Neural progenitor cell (in vitro differentiated cells): ENCODE data around the gene RNF8. TPM values are rescaled to one million over a fixed set of nuclear protein-coding genes. Genes with fewer than 3 reads are reported as not detected.

Experiments
- DNase-seq: peaks from one replicate; pipeline ENCODE4 v3.0.0-alpha.2; 2016; ENCODE audit warnings: low spot score
- H2AFZ ChIP-seq: fragments of 200-600 bp; sonication (generic); replicated peaks from 2 replicates; pipeline ENCODE4 v1.6.1; 2016; ENCODE audit warnings: antibody characterized with exemption
- H3F3A ChIP-seq: fragments of 200-600 bp; sonication (generic); 2 replicates; pipeline ENCODE4 v1.6.1; 2016; ENCODE audit warnings: antibody characterized with exemption, low read depth
- H3K27ac ChIP-seq: fragments of 200-600 bp; sonication (generic); 2 replicates; pipeline ENCODE4 v1.5.1; 2016; ENCODE audit warnings: mild to moderate bottlenecking
- H3K27me3 ChIP-seq: fragments of 200-600 bp; sonication (generic); 2 replicates; pipeline ENCODE4 v1.6.1; 2016; ENCODE audit warnings: mild to moderate bottlenecking, moderate library complexity
- H3K36me3 ChIP-seq: fragments of 200-600 bp; sonication (generic); 2 replicates; pipeline ENCODE4 v1.5.1; 2016
- H3K4me1 ChIP-seq: fragments of 200-600 bp; sonication (generic); 2 replicates; pipeline ENCODE4 v1.6.1; 2016; ENCODE audit warnings: mixed run types
- H3K4me2 ChIP-seq: fragments of 200-600 bp; sonication (generic); 2 replicates; pipeline ENCODE4 v1.6.1; 2016
- H3K4me3 ChIP-seq: fragments of 200-600 bp; sonication (generic); 2 replicates; pipeline ENCODE4 v1.5.1; 2016
- H3K79me2 ChIP-seq: fragments of 200-600 bp; sonication (generic); 2 replicates; pipeline ENCODE4 v1.6.1; 2016; ENCODE audit warnings: low read depth
- H3K9ac ChIP-seq: fragments of 200-600 bp; sonication (generic); 2 replicates; pipeline ENCODE4 v1.6.1; 2016
- H3K9me3 ChIP-seq: fragments of 200-600 bp; sonication (generic); 2 replicates; pipeline ENCODE4 v1.5.1; 2016; ENCODE audit warnings: low read depth
- H4K20me1 ChIP-seq: fragments of 200-600 bp; sonication (generic); 2 replicates; pipeline ENCODE4 v1.6.1; 2016; ENCODE audit warnings: low read depth
- H3K27ac Mint-ChIP-seq: 3 replicates; pipeline ENCODE4 v1.8.0; 2021; ENCODE audit warnings: mixed read lengths
- H3K27me3 Mint-ChIP-seq: 2 replicates; pipeline ENCODE4 v1.8.0; 2022; ENCODE audit warnings: low read depth, mild to moderate bottlenecking, inconsistent platforms, moderate library complexity, mixed read lengths; ENCODE audit not compliant: insufficient read depth
- H3K36me3 Mint-ChIP-seq: 3 replicates; pipeline ENCODE4 v1.8.0; 2021; ENCODE audit warnings: mixed read lengths
- H3K4me1 Mint-ChIP-seq: 3 replicates; pipeline ENCODE4 v1.8.0; 2021; ENCODE audit warnings: mixed read lengths
- H3K4me3 Mint-ChIP-seq: 3 replicates; pipeline ENCODE4 v1.8.0; 2021; ENCODE audit warnings: mild to moderate bottlenecking, moderate library complexity, mixed read lengths
- H3K9me3 Mint-ChIP-seq: 3 replicates; pipeline ENCODE4 v1.8.0; 2020; ENCODE audit warnings: mixed read lengths
- EZH2 ChIP-seq: fragments of 200-600 bp; sonication (generic); IDR thresholded peaks from 2 replicates; pipeline ENCODE4 v1.6.1; 2017; ENCODE audit warnings: antibody characterized with exemption, mild to moderate bottlenecking, moderate library complexity
- EZH2phosphoT487 ChIP-seq: fragments of 200-600 bp; sonication (generic); IDR thresholded peaks from 2 replicates; pipeline ENCODE4 v1.6.1; 2017; ENCODE audit warnings: antibody characterized with exemption
- total RNA-seq: library from RNA; depleted of rRNA; stranded (reverse); fragments of >200 nt; gene quantifications from 2 replicates; pipeline ENCODE4 v1.2.3, GENCODE V29; 2015; ENCODE audit warnings: low replicate concordance
- TF ChIP-seq, protein P1 (sequence below): fragments of 200-600 bp; sonication (generic); IDR thresholded peaks from 2 replicates; pipeline ENCODE4 v1.5.1; 2017; ENCODE audit warnings: antibody characterized with exemption, mild to moderate bottlenecking

RNF8 gene
- total RNA-seq, 1 donor from 2014 or later, result 68.5 TPM

DNA sequence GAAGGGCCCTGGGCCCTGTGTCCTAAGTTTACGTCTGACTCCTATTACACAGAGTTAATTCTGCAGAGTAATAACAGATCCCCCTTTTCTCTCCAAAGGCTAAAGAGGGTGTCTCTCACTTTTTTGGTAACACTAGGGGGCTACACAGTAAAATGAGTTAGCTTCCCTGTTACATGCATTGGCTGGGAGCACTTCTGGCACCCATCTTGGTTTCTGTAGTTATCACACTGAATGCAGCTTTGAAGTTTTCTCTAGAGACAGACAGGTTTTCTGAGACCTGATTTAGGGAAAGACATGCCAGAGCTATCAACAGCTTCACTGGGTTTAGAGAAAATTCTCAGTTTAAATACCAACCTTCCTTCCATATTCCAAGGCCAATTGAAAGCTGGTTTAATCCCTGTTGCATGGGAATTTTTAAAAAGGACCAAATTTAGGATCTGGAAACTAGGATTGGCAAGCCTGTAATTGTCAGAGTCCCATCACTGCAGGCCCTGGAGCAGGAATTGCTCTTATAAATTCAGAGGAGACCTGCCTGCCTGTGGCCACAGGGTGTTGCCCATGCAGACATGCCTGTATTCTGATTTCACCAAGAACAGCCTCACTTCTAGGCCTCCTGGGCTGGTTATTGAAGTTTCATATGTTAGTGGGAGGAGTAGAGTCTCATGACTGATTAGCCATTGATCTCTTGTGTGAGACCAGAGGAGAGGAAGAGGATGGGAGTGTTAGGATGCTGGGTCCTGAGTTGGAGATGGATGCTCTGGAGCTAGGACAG is 29.4 kb downstream of the RNF8 start:
- Histone ChIP-seq H3F3A (peaks cover 6% of the 10 kb centered on the region), H3K4me3 (no peak overlapping the region), H3K9me3 (no peaks in the 10 kb centered on the region), H3K9ac (no peak overlapping the region), H3K79me2 (no peaks in the 10 kb centered on the region), H3K4me2 (no peak overlapping the region), H3K27ac (no peak overlapping the region), H3K27me3 (no peaks in the 10 kb centered on the region), H4K20me1 (no peaks in the 10 kb centered on the region), H3K36me3 (no peaks in the 10 kb centered on the region), H3K4me1 (no peaks in the 10 kb centered on the region), H2AFZ (no peak overlapping the region)
- Mint-ChIP-seq H3K9me3 (no peaks in the 10 kb centered on the region), H3K4me1 (no peaks in the 10 kb centered on the region), H3K4me3 (no peak overlapping the region), H3K36me3 (peaks cover 16% of the 10 kb centered on the region), H3K27me3 (no peaks in the 10 kb centered on the region), H3K27ac (no peak overlapping the region)
- DNase-seq, result no peak
- TF ChIP-seq, protein P1, sequence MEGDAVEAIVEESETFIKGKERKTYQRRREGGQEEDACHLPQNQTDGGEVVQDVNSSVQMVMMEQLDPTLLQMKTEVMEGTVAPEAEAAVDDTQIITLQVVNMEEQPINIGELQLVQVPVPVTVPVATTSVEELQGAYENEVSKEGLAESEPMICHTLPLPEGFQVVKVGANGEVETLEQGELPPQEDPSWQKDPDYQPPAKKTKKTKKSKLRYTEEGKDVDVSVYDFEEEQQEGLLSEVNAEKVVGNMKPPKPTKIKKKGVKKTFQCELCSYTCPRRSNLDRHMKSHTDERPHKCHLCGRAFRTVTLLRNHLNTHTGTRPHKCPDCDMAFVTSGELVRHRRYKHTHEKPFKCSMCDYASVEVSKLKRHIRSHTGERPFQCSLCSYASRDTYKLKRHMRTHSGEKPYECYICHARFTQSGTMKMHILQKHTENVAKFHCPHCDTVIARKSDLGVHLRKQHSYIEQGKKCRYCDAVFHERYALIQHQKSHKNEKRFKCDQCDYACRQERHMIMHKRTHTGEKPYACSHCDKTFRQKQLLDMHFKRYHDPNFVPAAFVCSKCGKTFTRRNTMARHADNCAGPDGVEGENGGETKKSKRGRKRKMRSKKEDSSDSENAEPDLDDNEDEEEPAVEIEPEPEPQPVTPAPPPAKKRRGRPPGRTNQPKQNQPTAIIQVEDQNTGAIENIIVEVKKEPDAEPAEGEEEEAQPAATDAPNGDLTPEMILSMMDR, result peak; percentile 9
- TF ChIP-seq EZH2phosphoT487, result no peak
- TF ChIP-seq EZH2, result no peak

DNA sequence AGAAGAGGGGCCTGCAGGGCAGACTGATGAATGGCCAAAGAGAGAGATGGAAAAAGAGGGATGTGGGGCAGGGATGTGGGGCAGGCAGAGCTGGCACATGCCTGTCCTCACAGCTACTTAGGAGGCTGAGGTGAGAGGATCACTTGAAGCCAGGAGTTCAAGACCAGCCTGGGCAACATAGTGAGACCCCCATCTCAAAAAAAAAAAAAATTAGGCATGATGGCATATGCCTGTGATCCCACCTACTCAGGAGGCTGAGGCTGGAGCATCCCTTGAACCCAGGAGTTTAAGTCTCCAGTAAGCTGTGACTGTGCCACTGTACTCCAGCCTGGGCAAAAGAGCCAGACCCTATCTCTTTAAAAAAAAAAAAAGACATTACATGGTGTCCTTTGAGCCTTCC is 34.8 kb downstream of the RNF8 start:
- Histone ChIP-seq H2AFZ (no peak overlapping the region), H3K79me2 (no peaks in the 10 kb centered on the region), H3K9me3 (no peaks in the 10 kb centered on the region), H3K27me3 (no peaks in the 10 kb centered on the region), H3K36me3 (no peaks in the 10 kb centered on the region), H3K4me1 (no peaks in the 10 kb centered on the region), H3K4me2 (no peak overlapping the region), H3K9ac (no peak overlapping the region), H3K27ac (no peak overlapping the region), H3K4me3 (no peak overlapping the region), H3F3A (no peaks in the 10 kb centered on the region), H4K20me1 (no peaks in the 10 kb centered on the region)
- no peaks in the 10 kb centered on the region for H3K27me3 Mint-ChIP-seq
- no peaks in the 10 kb centered on the region for H3K4me1 Mint-ChIP-seq
- TF ChIP-seq EZH2 (no peak), EZH2phosphoT487 (no peak)
- TF ChIP-seq, protein P1, result no peak
- H3K36me3 Mint-ChIP-seq, result peaks cover 7% of the 10 kb centered on the region
- DNase-seq, result no peak
- no peaks in the 10 kb centered on the region for H3K9me3 Mint-ChIP-seq
- no peak overlapping the region for H3K4me3 Mint-ChIP-seq
- no peak overlapping the region for H3K27ac Mint-ChIP-seq

DNA sequence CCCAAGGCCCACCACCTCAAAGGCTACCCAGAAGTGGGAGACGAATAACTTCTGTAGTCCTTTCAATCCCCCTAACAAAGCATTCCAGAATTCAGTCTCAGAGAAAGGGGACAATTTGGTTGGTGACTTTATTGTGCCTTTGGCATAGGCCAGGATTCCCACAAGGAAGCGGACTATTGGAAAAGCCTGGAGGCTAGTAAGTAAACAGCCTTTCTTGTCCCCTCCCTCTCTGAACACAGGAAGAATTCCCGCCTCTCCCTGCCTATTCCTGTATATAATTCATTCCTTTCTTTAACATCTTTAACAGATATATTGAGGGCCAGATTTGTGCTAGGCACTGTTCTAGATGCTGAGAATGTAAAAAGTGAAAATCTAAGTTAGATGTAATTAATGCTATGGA is 36.1 kb downstream of the RNF8 start:
- Mint-ChIP-seq H3K36me3 (peaks cover 7% of the 10 kb centered on the region), H3K27me3 (no peaks in the 10 kb centered on the region), H3K4me1 (no peaks in the 10 kb centered on the region), H3K4me3 (no peak overlapping the region), H3K27ac (no peak overlapping the region), H3K9me3 (no peaks in the 10 kb centered on the region)
- no peaks in the 10 kb centered on the region for H3K79me2 ChIP-seq
- no peaks in the 10 kb centered on the region for H3K27me3 ChIP-seq
- H3K9ac ChIP-seq, result no peak overlapping the region
- H3K4me3 ChIP-seq, result no peak overlapping the region
- H3K4me1 ChIP-seq, result no peaks in the 10 kb centered on the region
- TF ChIP-seq EZH2, result no peak
- no peak for TF ChIP-seq EZH2phosphoT487
- TF ChIP-seq, protein P1, result no peak
- no peaks in the 10 kb centered on the region for H3K9me3 ChIP-seq
- H4K20me1 ChIP-seq, result no peaks in the 10 kb centered on the region
- no peak overlapping the region for H3K27ac ChIP-seq
- no peak overlapping the region for H2AFZ ChIP-seq
- H3K4me2 ChIP-seq, result no peak overlapping the region
- no peaks in the 10 kb centered on the region for H3K36me3 ChIP-seq
- H3F3A ChIP-seq, result no peaks in the 10 kb centered on the region
- no peak for DNase-seq
